CD14-positive monocyte (primary cell): ENCODE measurements around the gene PIK3C3. TPM values are rescaled to one million over a fixed set of nuclear protein-coding genes. Genes with fewer than 3 reads are reported as not detected.

Experiments used
- DNase-seq, 3 donors: peaks; one replicate each; pipeline ENCODE4 v3.0.0-alpha.2; 2011 to 2022
- H2AFZ ChIP-seq: 2 replicates; pipeline ENCODE4 v1.6.0; 2012; ENCODE audit warnings: mild to moderate bottlenecking, low read depth, low read length, inconsistent platforms; ENCODE audit not compliant: insufficient read depth, poor library complexity, severe bottlenecking
- H3K27ac ChIP-seq, 2 donors: 1 replicate in 1 of 2; 2 replicates in 1 of 2; pipeline ENCODE4 v1.5.1; 2012 to 2013; ENCODE audit warnings: low read length in 2 of 2, control low read depth in 1 of 2, inconsistent platforms in 1 of 2, low read depth in 1 of 2, mild to moderate bottlenecking in 1 of 2
- H3K27me3 ChIP-seq, 2 donors: one replicate each; pipeline versions ENCODE4 v1.6.0 to v1.6.1; 2011 to 2013; ENCODE audit warnings: low read length in 2 of 2; ENCODE audit not compliant: control insufficient read depth in 2 of 2, insufficient read depth in 2 of 2
- H3K36me3 ChIP-seq, 2 donors: replicated peaks in 1 of 2; 1 replicate in 1 of 2; 2 replicates in 1 of 2; pipeline versions ENCODE4 v1.5.1 to v1.6.1; 2012 to 2013; ENCODE audit warnings: low read length in 2 of 2, control low read depth in 1 of 2, inconsistent platforms in 1 of 2, mild to moderate bottlenecking in 1 of 2; ENCODE audit not compliant: insufficient read depth in 2 of 2, control insufficient read depth in 1 of 2
- H3K4me1 ChIP-seq, 2 donors: 1 replicate in 1 of 2; 2 replicates in 1 of 2; pipeline versions ENCODE4 v1.5.1 to v1.6.1; 2012 to 2013; ENCODE audit warnings: low read length in 2 of 2, control low read depth in 1 of 2, inconsistent platforms in 1 of 2, mild to moderate bottlenecking in 1 of 2, moderate library complexity in 1 of 2; ENCODE audit not compliant: insufficient read depth in 2 of 2, control insufficient read depth in 1 of 2
- H3K4me2 ChIP-seq: replicated peaks from 2 replicates; pipeline ENCODE3; 2012; ENCODE audit warnings: low read length, moderate library complexity, mild to moderate bottlenecking; ENCODE audit not compliant: poor library complexity, severe bottlenecking; ENCODE audit errors: extremely low read depth
- H3K4me3 ChIP-seq, 3 experiments: fragments of 200-600 bp in 1 of 3; sonication (generic) in 1 of 3; replicated peaks in 1 of 3; 1 replicate in 2 of 3; 2 replicates in 1 of 3; pipeline ENCODE4 v1.5.1; 2011 to 2013; ENCODE audit warnings: low read length in 3 of 3, mild to moderate bottlenecking in 3 of 3, control low read depth in 2 of 3, low read depth in 2 of 3, inconsistent platforms in 1 of 3, moderate library complexity in 1 of 3
- H3K79me2 ChIP-seq: 2 replicates; pipeline ENCODE4 v1.6.0; 2012; ENCODE audit warnings: mild to moderate bottlenecking, control low read depth, inconsistent platforms, low read length, moderate library complexity; ENCODE audit not compliant: insufficient read depth
- H3K9ac ChIP-seq: 2 replicates; pipeline ENCODE4 v1.6.0; 2017; ENCODE audit warnings: low read length, mild to moderate bottlenecking; ENCODE audit not compliant: insufficient read depth, poor library complexity, severe bottlenecking
- H3K9me3 ChIP-seq, 2 donors: replicated peaks in 1 of 2; 1 replicate in 1 of 2; 2 replicates in 1 of 2; pipeline versions ENCODE4 v1.5.1 to v1.6.1; 2012 to 2013; ENCODE audit warnings: low read length in 2 of 2, control low read depth in 1 of 2; ENCODE audit not compliant: control insufficient read depth in 1 of 2, insufficient read depth in 1 of 2
- H4K20me1 ChIP-seq: 2 replicates; pipeline ENCODE4 v1.6.0; 2012; ENCODE audit warnings: mild to moderate bottlenecking, low read length, control low read depth, moderate library complexity; ENCODE audit not compliant: insufficient read depth
- H3K27ac Mint-ChIP-seq, 7 donors: one replicate each; pipeline ENCODE4 v1.8.0; 2020; ENCODE audit warnings: mild to moderate bottlenecking in 7 of 7, mixed read lengths in 7 of 7, moderate library complexity in 6 of 7, inconsistent platforms in 2 of 7
- H3K27me3 Mint-ChIP-seq, 3 donors: one replicate each; pipeline ENCODE4 v1.8.0; 2021 to 2022; ENCODE audit warnings: low read depth in 3 of 3, mild to moderate bottlenecking in 3 of 3, mixed read lengths in 3 of 3, moderate library complexity in 3 of 3, inconsistent platforms in 1 of 3
- H3K36me3 Mint-ChIP-seq, 2 donors: one replicate each; pipeline ENCODE4 v1.8.0; 2020; ENCODE audit warnings: mixed read lengths in 2 of 2, inconsistent platforms in 1 of 2, mild to moderate bottlenecking in 1 of 2
- H3K4me1 Mint-ChIP-seq: one replicate; pipeline ENCODE4 v1.8.0; 2020; ENCODE audit warnings: mild to moderate bottlenecking, mixed read lengths
- H3K4me3 Mint-ChIP-seq, 2 donors: one replicate each; pipeline ENCODE4 v1.8.0; 2020; ENCODE audit warnings: mild to moderate bottlenecking in 2 of 2, mixed read lengths in 2 of 2, moderate library complexity in 1 of 2
- H3K9me3 Mint-ChIP-seq, 7 donors: one replicate each; pipeline ENCODE4 v1.8.0; 2020 to 2022; ENCODE audit warnings: mixed read lengths in 7 of 7, mild to moderate bottlenecking in 6 of 7, moderate library complexity in 6 of 7, inconsistent platforms in 2 of 7
- WGBS: methylation state at CpG from one replicate; pipeline ENCODE4 v1.1.5; 2013; ENCODE audit warnings: missing lambda C conversion rate; ENCODE audit not compliant: insufficient coverage; 5-methylcytosine and 5-hydroxymethylcytosine counted together
- intact Hi-C, 2 donors: fragments of 100-400 bp; cut with micrococcal nuclease; formaldehyde crosslinking; loops; one replicate each; pipeline versions ENCODE4 v1.15.0 to v1.15.1; 2023
- polyA plus RNA-seq, 3 donors: library from polyadenylated mRNA; depleted of rRNA in 1 of 3; unstranded in 2 of 3; stranded (reverse) in 1 of 3; fragments of 300-500 nt in 2 of 3; fragments of >200 nt in 1 of 3; fragmentation: Illumina TruSeq in 2 of 3; gene quantifications; 1 replicate in 2 of 3; 2 replicates in 1 of 3; pipeline ENCODE4 v1.2.3, GENCODE V29; 2012 to 2021
- TF ChIP-seq, protein P1 (sequence below): fragments of 200-600 bp; IDR thresholded peaks from one replicate; pipeline ENCODE4 v1.8.0; 2022; ENCODE audit warnings: antibody characterized with exemption, mild to moderate bottlenecking

PIK3C3 gene
- polyA plus RNA-seq, 3 donors: 16.5 to 29.1 (median 25.9) TPM

- no peaks in the 10 kb centered on the region for H3K27me3 ChIP-seq
- intact Hi-C loops: no loop called here
Observed at GRCh38 chr18:42131066-42131929, 176.3 kb downstream of the PIK3C3 start.

GRCh38 chr18:42131930-42132244, 176.9 kb downstream of the PIK3C3 start:
- Histone ChIP-seq H3K9ac (no peak overlapping the region), H2AFZ (no peak overlapping the region), H3K79me2 (no peaks in the 10 kb centered on the region), H3K36me3 (no peaks in the 10 kb centered on the region), H3K4me2 (no peak overlapping the region), H3K9me3 (no peaks in the 10 kb centered on the region), H3K4me1 (no peaks in the 10 kb centered on the region), H3K27me3 (no peaks in the 10 kb centered on the region), H3K27ac (no peak overlapping the region), H4K20me1 (no peaks in the 10 kb centered on the region), H3K4me3 (no peak overlapping the region)
- no peak for DNase-seq
- H3K4me1 Mint-ChIP-seq: no peaks in the 10 kb centered on the region
- WGBS: 100% methylated on average over 1 of the region's 2 CpGs
- H3K27me3 Mint-ChIP-seq: peaks cover 0 to 3% (median 1%) of the 10 kb centered on the region in 3 donors
- no peak overlapping the region for H3K27ac Mint-ChIP-seq
- no peak overlapping the region for H3K4me3 Mint-ChIP-seq
- no peaks in the 10 kb centered on the region for H3K36me3 Mint-ChIP-seq
- TF ChIP-seq, protein P1, sequence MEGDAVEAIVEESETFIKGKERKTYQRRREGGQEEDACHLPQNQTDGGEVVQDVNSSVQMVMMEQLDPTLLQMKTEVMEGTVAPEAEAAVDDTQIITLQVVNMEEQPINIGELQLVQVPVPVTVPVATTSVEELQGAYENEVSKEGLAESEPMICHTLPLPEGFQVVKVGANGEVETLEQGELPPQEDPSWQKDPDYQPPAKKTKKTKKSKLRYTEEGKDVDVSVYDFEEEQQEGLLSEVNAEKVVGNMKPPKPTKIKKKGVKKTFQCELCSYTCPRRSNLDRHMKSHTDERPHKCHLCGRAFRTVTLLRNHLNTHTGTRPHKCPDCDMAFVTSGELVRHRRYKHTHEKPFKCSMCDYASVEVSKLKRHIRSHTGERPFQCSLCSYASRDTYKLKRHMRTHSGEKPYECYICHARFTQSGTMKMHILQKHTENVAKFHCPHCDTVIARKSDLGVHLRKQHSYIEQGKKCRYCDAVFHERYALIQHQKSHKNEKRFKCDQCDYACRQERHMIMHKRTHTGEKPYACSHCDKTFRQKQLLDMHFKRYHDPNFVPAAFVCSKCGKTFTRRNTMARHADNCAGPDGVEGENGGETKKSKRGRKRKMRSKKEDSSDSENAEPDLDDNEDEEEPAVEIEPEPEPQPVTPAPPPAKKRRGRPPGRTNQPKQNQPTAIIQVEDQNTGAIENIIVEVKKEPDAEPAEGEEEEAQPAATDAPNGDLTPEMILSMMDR: no peak
- intact Hi-C loops: no loop called here
- H3K9me3 Mint-ChIP-seq: no peaks in the 10 kb centered on the region

More at GRCh38 chr18:42131066-42131929, 176.3 kb downstream of the PIK3C3 start:
- H2AFZ ChIP-seq: no peak overlapping the region
- no peak overlapping the region for H3K4me2 ChIP-seq
- no peak overlapping the region for H3K27ac ChIP-seq
- H3K9ac ChIP-seq: no peak overlapping the region
- no peak for DNase-seq
- H3K4me3 ChIP-seq: no peak overlapping the region
- Mint-ChIP-seq H3K27me3 (peaks cover 0 to 3% (median 1%) of the 10 kb centered on the region in 3 donors), H3K4me3 (no peak overlapping the region), H3K36me3 (no peaks in the 10 kb centered on the region), H3K4me1 (no peaks in the 10 kb centered on the region), H3K9me3 (no peaks in the 10 kb centered on the region), H3K27ac (no peak overlapping the region)
- no peaks in the 10 kb centered on the region for H3K36me3 ChIP-seq
- no peaks in the 10 kb centered on the region for H4K20me1 ChIP-seq
- no peaks in the 10 kb centered on the region for H3K79me2 ChIP-seq
- WGBS: 100% methylated on average over 1 of the region's 12 CpGs
- H3K4me1 ChIP-seq: no peaks in the 10 kb centered on the region
- no peaks in the 10 kb centered on the region for H3K9me3 ChIP-seq
- TF ChIP-seq, protein P1: no peak
